SK-N-MC (cell line): ENCODE data around the gene CASTOR2.
"Not testable (repeated sequence)": the region's sequence is repeated elsewhere in the genome, so short reads cannot be mapped to it uniquely, and the experiment has no call there.

Source experiments
- DNase-seq: peaks from one replicate; pipeline ENCODE4 v3.0.0-alpha.2; 2011; ENCODE audit warnings: low read depth, low spot score
- H3K27ac ChIP-seq: fragments of 200-600 bp; sonication (generic); 2 replicates; pipeline ENCODE4 v1.5.1; 2016; ENCODE audit warnings: mixed run types
- H3K36me3 ChIP-seq: fragments of 200-600 bp; sonication (generic); 2 replicates; pipeline ENCODE4 v1.6.1; 2017; ENCODE audit warnings: antibody characterized with exemption, low read length, mixed read lengths; ENCODE audit not compliant: insufficient read depth
- H3K4me3 ChIP-seq: fragments of 200-600 bp; sonication (generic); 2 replicates; pipeline ENCODE4 v1.5.1; 2016
- H3K9ac ChIP-seq: fragments of 200-600 bp; sonication (generic); 2 replicates; pipeline ENCODE4 v1.8.0; 2017; ENCODE audit warnings: mixed run types, mixed read lengths; ENCODE audit not compliant: insufficient read length
- H3K9me3 ChIP-seq: fragments of 200-600 bp; sonication (generic); 2 replicates; pipeline ENCODE4 v1.6.1; 2017; ENCODE audit warnings: low read depth, mild to moderate bottlenecking, antibody characterized with exemption, low read length, moderate library complexity, mixed read lengths
- EZH2 ChIP-seq: fragments of 200-600 bp; sonication (generic); IDR thresholded peaks from one replicate; pipeline ENCODE4 v1.6.1; 2017; ENCODE audit warnings: antibody characterized with exemption
- FOXP2 ChIP-seq: optimal IDR thresholded peaks from 2 replicates; pipeline ENCODE3; 2011; ENCODE audit warnings: mild to moderate bottlenecking, moderate library complexity; ENCODE audit not compliant: insufficient read depth; ENCODE audit errors: extremely low read length, control extremely low read depth
- POLR2AphosphoS5 ChIP-seq: IDR thresholded peaks from 2 replicates; pipeline ENCODE4 v1.6.1; 2012; ENCODE audit warnings: mild to moderate bottlenecking, low read depth, low read length, borderline replicate concordance

The CASTOR2 gene

DNA sequence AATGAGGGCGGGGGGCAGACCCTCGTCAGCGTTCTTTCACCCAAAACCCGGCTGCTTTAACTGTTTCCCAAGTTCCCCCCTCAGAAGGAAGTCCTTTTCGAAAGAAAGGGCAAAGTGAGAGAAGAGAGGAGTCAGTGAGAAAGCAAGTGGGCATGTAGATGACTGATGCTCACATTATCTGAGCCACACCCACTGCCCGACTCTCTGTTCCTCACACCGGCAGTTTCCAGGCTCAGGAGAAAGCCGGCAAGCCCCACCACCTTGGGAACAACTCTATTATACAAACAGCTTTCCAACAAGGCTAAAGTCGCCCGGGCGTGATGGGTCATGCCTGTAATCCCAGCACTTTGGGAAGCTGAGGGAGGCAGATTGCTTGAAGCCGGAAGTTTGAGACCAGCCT is 86.0 kb downstream of the CASTOR2 start:
- peaks cover 7% of the 10 kb centered on the region; the same call in 1 of the 2 replicates for H3K36me3 ChIP-seq
- no peaks in the 10 kb centered on the region for H3K9me3 ChIP-seq
- no peak overlapping the region for H3K4me3 ChIP-seq
- no peak overlapping the region for H3K9ac ChIP-seq
- no peak for DNase-seq
- TF ChIP-seq FOXP2 (no peak), POLR2AphosphoS5 (no peak), EZH2 (no peak)
- H3K27ac ChIP-seq, result no peak overlapping the region

DNA sequence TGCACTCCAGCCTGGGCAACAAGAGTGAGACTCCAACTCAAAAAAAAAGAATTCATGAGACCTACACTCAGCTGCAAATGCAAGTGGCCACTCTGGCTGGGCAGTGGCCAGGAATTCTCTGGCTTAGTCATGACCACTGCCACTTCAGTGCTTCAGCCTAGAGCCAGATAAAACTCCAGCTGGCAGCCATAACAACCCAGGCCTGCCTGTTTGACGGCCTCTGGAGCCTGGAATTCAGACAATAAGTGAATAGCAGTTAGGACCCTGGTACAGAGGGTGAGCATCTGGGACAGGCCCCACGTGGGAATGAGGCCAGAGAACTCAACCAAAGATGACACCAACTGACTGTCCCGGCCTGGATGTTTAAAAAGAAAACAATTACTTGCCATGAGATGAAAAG is 90.2 kb downstream of the CASTOR2 start:
- Histone ChIP-seq H3K27ac (no peak overlapping the region), H3K9ac (no peak overlapping the region), H3K4me3 (no peak overlapping the region), H3K9me3 (no peaks in the 10 kb centered on the region), H3K36me3 (peaks cover 29% of the 10 kb centered on the region)
- TF ChIP-seq EZH2 (no peak), POLR2AphosphoS5 (no peak), FOXP2 (no peak)
- DNase-seq, result no peak

DNA sequence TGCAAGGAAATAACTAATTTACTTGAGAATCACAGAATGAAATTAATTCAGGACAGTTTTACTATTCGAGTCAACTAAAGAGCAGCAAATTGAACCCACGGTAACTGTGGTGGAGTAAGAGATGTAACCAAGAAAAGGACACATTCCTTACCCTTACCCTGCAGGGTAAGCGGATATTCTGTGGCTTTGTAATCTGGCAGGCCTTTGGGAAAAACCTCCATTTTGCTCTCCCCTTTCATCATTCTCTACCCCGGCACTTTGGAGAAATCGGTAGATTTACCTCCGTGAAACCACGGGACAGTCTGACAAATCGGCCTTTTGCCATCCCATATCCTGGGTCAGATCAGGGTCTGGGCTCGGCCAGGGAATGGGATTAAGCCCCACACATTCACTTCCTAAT is 90.7 kb downstream of the CASTOR2 start:
- no peak overlapping the region for H3K9ac ChIP-seq
- no peak for TF ChIP-seq EZH2
- TF ChIP-seq FOXP2, result no peak
- no peak for TF ChIP-seq POLR2AphosphoS5
- no peak for DNase-seq
- no peak overlapping the region for H3K27ac ChIP-seq
- H3K36me3 ChIP-seq, result peaks cover 32% of the 10 kb centered on the region
- no peaks in the 10 kb centered on the region for H3K9me3 ChIP-seq
- no peak overlapping the region for H3K4me3 ChIP-seq

DNA sequence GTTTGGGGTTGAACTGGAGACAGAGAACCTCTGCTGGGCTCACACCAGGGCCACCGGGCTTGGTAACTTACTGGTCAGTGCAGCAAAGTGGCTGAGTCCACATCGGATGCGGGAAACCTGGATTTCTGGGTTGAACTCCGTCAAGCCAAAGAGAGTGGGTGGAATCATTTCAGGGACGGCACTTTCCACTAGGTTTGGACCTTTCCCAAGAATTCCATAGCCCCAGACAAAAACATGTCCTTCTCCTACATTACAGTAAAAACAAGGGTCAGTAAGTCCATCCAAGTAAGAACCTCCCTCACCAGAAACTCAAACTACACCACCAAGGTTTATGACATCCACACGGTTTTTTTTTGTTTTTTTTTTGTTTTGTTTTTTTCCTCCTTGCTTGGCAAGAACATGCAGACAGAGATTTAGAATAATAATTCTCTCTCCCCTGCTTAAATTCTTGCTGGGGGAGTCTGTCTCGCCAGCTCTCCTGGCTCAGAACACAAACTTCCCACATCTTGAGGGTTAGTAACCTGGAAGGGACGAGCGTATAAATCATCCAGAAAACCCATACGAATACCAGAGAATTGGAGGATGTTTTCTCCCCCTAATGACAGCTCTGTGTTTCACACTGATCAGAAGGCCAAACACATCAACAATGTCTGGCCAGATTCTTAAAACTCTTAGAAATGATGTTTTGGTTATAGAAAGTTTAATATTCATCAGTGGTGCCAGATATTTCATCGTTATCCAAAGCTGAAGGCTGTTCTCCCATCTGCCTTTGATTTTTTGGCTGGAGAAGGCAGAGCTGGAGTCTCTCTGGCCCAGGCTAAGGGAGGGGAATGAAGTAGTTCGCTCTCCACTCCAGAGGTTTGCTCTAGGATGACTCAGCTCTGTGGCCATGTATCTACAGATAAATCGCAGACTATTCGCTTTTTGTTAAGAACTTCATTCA is 91.6 kb downstream of the CASTOR2 start:
- no peaks in the 10 kb centered on the region for H3K9me3 ChIP-seq
- H3K4me3 ChIP-seq, result no peak overlapping the region
- TF ChIP-seq FOXP2, result no peak
- TF ChIP-seq POLR2AphosphoS5, result no peak
- TF ChIP-seq EZH2, result no peak
- DNase-seq, result no peak
- peak overlapping the region; percentile 19; the same call in 1 of the 2 replicates for H3K27ac ChIP-seq
- H3K9ac ChIP-seq, result no peak overlapping the region
- H3K36me3 ChIP-seq, result peaks cover 32% of the 10 kb centered on the region

DNA sequence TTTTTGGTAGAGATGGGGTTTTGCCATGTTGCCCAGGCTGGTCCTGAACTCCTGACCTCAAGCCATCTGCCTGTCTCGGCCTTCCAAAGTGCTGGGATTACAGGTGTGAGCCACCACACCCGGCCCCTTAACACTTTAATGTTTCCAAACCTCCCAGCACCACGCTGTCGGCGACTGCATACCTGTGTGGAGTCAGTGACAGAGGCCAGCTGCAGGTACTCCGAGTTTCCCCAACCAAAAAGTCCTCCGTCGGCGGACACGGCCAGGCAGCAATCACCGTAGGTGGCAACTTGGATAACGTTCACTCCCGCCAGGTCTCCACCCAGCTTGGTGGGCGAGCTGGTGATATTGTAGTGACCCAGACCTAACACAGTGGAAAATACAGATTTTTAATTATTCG is 93.9 kb downstream of the CASTOR2 start:
- DNase-seq, result no peak
- no peaks in the 10 kb centered on the region for H3K9me3 ChIP-seq
- no peak overlapping the region for H3K9ac ChIP-seq
- TF ChIP-seq EZH2 (no peak), FOXP2 (no peak), POLR2AphosphoS5 (no peak)
- no peak overlapping the region for H3K27ac ChIP-seq
- H3K36me3 ChIP-seq, result peaks cover 32% of the 10 kb centered on the region
- no peak overlapping the region for H3K4me3 ChIP-seq

DNA sequence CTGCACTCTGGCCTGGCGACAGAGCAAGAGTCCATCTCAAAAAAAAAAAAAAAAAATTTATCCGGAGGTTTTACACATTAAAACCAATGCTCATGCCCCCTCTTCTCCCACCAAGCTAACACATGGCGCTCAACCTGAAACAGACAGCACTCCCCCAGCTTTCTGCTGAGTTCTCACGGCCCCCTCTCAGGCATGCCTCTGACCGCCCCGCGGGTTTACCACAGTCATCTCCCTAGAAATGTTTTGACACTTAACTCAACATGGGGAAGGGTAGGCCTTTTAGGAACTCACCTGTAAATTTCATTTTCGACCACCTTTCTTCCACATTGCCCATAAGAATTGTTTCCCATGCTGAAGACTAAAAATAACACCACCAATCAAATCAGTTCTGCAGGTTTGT is 99.8 kb downstream of the CASTOR2 start:
- Histone ChIP-seq H3K9ac (no peak overlapping the region), H3K36me3 (peaks cover 4% of the 10 kb centered on the region; the same call in 1 of the 2 replicates), H3K27ac (no peak overlapping the region), H3K4me3 (no peak overlapping the region), H3K9me3 (no peaks in the 10 kb centered on the region)
- no peak for TF ChIP-seq FOXP2
- no peak for TF ChIP-seq POLR2AphosphoS5
- no peak for TF ChIP-seq EZH2
- no peak for DNase-seq

DNA sequence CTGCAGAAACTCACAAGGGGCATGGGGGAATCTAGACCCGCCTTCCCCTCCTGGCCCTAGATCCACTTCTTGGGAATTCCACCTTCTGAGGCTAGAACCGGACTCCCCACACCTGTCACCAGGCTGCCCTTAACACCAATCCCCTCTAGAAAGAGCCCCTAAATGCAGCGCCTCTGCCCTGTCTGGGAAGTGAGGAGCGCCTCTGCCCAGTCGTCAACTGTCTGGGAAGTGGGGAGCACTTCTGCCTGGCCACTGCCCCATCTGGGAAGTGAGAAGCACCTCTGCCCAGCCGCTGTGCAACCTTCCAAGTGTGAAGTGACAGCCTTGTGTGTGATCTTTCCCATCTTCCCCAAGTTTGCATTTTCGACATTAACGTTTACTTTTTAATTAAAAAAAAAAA is 100.3 kb downstream of the CASTOR2 start:
- H3K36me3 ChIP-seq, result peaks cover 4% of the 10 kb centered on the region; the same call in 1 of the 2 replicates
- no peak overlapping the region for H3K4me3 ChIP-seq
- no peak overlapping the region for H3K27ac ChIP-seq
- no peaks in the 10 kb centered on the region for H3K9me3 ChIP-seq
- no peak for DNase-seq
- no peak overlapping the region for H3K9ac ChIP-seq
- TF ChIP-seq EZH2 (no peak), FOXP2 (no peak), POLR2AphosphoS5 (no peak)

DNA sequence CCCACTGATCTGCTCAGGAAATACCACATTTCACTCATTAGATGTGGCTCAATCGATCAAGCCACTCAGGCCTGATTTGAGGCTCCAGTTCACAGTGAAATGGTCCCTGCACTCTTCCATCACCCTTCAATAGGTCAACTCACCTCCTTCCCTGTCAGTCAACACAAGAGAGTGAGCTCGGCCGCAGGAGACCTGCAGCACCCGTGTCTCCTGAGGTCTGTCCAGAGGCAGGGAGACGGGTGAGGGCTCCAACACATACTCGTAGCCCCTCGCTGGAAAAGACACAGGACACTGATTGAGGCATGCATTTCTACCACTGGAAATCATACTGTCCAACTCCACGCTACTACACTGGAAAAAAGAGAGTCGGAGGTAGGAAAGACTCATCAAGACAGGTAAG is 102.0 kb downstream of the CASTOR2 start:
- no peaks in the 10 kb centered on the region for H3K9me3 ChIP-seq
- H3K4me3 ChIP-seq, result no peak overlapping the region
- TF ChIP-seq FOXP2 (no peak), EZH2 (no peak), POLR2AphosphoS5 (no peak)
- no peak for DNase-seq
- no peak overlapping the region for H3K27ac ChIP-seq
- no peaks in the 10 kb centered on the region; the same call in 1 of the 2 replicates for H3K36me3 ChIP-seq
- H3K9ac ChIP-seq, result no peak overlapping the region

DNA sequence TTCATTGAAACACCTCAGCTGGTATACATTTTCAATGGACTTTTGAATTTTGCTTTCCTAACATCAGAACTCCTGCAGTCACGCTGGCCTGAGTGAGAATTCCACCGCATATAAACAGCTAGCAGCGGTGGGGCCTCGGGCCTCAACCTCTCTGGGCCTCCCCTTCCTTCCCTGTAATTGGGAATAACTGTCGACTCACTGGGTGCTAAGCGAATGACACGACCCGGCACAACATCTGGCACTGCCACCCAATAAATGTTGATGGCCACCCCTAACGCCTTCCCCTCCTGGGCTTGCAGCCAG is 108.4 kb downstream of the CASTOR2 start:
- no peaks in the 10 kb centered on the region for H3K9me3 ChIP-seq
- DNase-seq, result no peak
- TF ChIP-seq EZH2, result no peak
- TF ChIP-seq FOXP2, result no peak
- TF ChIP-seq POLR2AphosphoS5, result no peak
- no peaks in the 10 kb centered on the region for H3K36me3 ChIP-seq
- peak overlapping the region; percentile 90 for H3K4me3 ChIP-seq
- peak overlapping the region; percentile 46 for H3K27ac ChIP-seq
- H3K9ac ChIP-seq, result peak overlapping the region; percentile 87

DNA sequence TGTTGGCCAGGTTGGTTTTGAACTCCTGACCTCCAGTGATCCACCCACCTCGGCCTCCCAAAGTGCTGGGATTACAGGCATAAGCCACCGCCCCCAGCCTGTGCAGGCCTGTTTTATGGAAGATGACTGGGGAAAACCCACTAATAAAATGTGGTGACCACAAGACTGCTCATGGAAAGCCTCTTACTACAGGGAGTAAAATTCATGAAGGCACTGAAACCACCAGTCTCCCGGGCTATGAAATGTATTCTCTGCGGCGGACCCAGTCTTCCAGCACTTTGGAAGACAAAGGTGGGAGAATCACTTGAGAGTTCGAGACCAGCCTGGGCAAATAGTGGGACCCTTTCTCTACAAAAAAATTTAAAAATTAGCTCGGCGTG is 109.7 kb downstream of the CASTOR2 start:
- not testable (repeated sequence) for DNase-seq, H3K27ac ChIP-seq
- peak overlapping the region; percentile 90 for H3K4me3 ChIP-seq

More for the DNA sequence above, 109.7 kb downstream of the CASTOR2 start:
- H3K36me3 ChIP-seq, H3K9me3 ChIP-seq: not testable (repeated sequence)
- peak overlapping the region; percentile 87 for H3K9ac ChIP-seq
